Bone marrow (tissue), 2 donors: ENCODE data around the gene C1orf87.

Experiments used
- DNase-seq, 2 donors: peaks; one replicate each; lab custom pipeline; 2025; lab: John Stamatoyannopoulos, UW

The C1orf87 gene

GRCh38 chr1:59948990-59949389, 124.6 kb downstream of the C1orf87 start:
- no peak for DNase-seq

GRCh38 chr1:59947047-59947938, 126.3 kb downstream of the C1orf87 start:
- DNase-seq, result peak in 1 of 2 donors; percentile 12

DNA sequence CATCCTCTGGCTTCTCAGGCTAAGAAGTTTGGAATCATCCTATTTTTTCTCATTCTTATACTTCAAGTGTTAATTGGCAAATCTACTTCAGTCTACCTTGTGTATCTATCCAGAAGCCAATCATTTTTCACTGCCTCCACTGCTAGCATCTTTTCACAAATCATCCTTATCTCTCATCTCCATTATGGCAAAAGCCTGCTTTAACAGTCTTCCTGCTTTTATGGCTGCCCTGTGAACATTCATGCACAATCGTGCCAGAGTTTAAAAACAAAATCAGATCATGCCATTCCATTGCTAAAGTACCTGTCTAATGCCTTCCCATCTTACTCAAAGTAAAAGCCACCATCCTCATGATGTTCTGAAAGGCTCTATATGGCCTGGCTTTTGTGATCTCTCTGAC, 127.8 kb downstream of the C1orf87 start:
- no peak for DNase-seq
